ACHN (cell line): ENCODE results near the gene PAN2.

Experiments used
- DNase-seq: peaks from one replicate; pipeline ENCODE4 v3.0.0-alpha.2; 2015
- in situ Hi-C: cut with HindIII; loops from 2 replicates; pipeline ENCODE4 v1.10.0; 2017; ENCODE audit warnings: low sequenced_read_pairs, low pct_ligation_motif_present, low pct_unique_long_range_greater_than_20kb

Gene PAN2

GRCh38 chr12:56333679-56334489 lies at the start of gene PAN2:
Gene PAN2, minus strand, starts transcription at chr12:56334000. Its CDS starts 906 bp downstream, at chr12:56333094.
- in situ Hi-C loops, result no loop called here
- peak; percentile 100 for DNase-seq

GRCh38 chr12:56382611-56383010 lies 48.8 kb upstream of the PAN2 start:
- DNase-seq, result no peak
- in situ Hi-C loops, result no loop called here

- no peak for DNase-seq
- in situ Hi-C loops, result no loop called here
Observed at GRCh38 chr12:56377989-56378316, 44.2 kb upstream of the PAN2 start.

- peak; percentile 53 for DNase-seq
- in situ Hi-C loops, result no loop called here
Observed at GRCh38 chr12:56377310-56377988, 43.6 kb upstream of the PAN2 start.

GRCh38 chr12:56375598-56376434 lies 42.0 kb upstream of the PAN2 start:
- DNase-seq, result no peak
- in situ Hi-C loops, result no loop called here

- DNase-seq, result no peak
- in situ Hi-C loops, result no loop called here
Observed at GRCh38 chr12:56374726-56375597, 41.2 kb upstream of the PAN2 start.

GRCh38 chr12:56373515-56373914 lies 39.7 kb upstream of the PAN2 start:
- in situ Hi-C loops, result no loop called here
- no peak for DNase-seq

GRCh38 chr12:56366948-56367347 lies 33.1 kb upstream of the PAN2 start:
- no peak for DNase-seq
- in situ Hi-C loops, result no loop called here

GRCh38 chr12:56362130-56363059 lies 28.6 kb upstream of the PAN2 start, which contains the start of gene APOF:
Gene APOF, minus strand, starts transcription at chr12:56362857. Its CDS starts 112 bp downstream, at chr12:56362745.
- no peak for DNase-seq
- in situ Hi-C loops, result no loop called here

GRCh38 chr12:56361487-56362129 lies 27.8 kb upstream of the PAN2 start:
- no peak for DNase-seq
- in situ Hi-C loops, result no loop called here

GRCh38 chr12:56359851-56360767 lies 26.3 kb upstream of the PAN2 start, which contains the start of gene STAT2:
Gene STAT2, minus strand, starts transcription at chr12:56360107. Its CDS starts 3,536 bp downstream, at chr12:56356571.
- in situ Hi-C loops, result no loop called here
- peak; percentile 100 for DNase-seq

GRCh38 chr12:56358836-56359532 lies 25.2 kb upstream of the PAN2 start:
- in situ Hi-C loops, result no loop called here
- DNase-seq, result peak; percentile 66

GRCh38 chr12:56351325-56351724 lies 17.5 kb upstream of the PAN2 start:
- in situ Hi-C loops, result no loop called here
- DNase-seq, result no peak

GRCh38 chr12:56350662-56351061 lies 16.9 kb upstream of the PAN2 start:
- DNase-seq, result no peak
- in situ Hi-C loops, result no loop called here

GRCh38 chr12:56348776-56349175 lies 15.0 kb upstream of the PAN2 start:
- in situ Hi-C loops, result no loop called here
- DNase-seq, result no peak
